NCI-H2081 treated with DMSO at 0.1 percent for 48 hours (cell line): ENCODE data around the gene FAM3D.

Experiments used
- DNase-seq: peaks from one replicate; lab custom pipeline; 2025; lab: John Stamatoyannopoulos, UW

Gene FAM3D

GRCh38 chr3:58654466-58654865 is 12.1 kb downstream of the FAM3D start:
- no peak for DNase-seq

DNA sequence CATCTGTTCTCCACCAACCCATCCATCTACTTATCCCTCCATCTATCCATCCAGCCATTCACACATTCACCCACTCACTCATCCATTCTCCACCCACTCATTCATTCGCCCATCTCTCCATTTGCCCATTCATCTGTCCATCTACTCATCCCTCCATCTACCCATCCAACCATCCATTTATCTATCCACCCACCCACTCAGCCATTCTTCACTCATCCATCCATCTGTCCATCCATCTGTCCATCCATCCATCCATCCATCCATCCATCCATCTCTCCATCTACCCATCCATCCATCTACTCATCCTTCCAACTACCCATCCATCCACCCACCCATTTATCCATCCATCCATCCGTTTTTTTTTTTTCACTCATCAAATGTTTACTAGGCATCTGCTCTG is 13.9 kb downstream of the FAM3D start:
- no peak for DNase-seq

DNA sequence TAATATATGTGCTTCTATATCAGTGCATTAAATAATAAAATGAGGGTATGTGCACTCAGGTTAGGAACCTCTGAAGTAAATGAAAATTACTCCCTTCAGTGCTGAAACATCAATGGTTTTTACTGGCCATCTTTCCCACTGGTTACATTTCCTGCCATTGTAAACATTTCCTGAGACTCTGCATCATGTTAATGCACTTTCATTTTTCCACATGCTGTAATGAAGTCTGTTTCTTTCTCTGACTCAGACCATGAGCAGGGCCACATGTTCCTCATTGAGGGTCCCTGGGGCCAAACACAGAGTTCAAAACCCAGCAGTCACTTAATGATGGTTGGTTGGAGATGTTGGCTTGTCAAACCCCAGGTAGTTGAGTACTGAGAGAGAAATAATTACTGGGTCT is 15.3 kb downstream of the FAM3D start:
- no peak for DNase-seq

GRCh38 chr3:58647381-58648141 is 19.0 kb downstream of the FAM3D start:
- no peak for DNase-seq

DNA sequence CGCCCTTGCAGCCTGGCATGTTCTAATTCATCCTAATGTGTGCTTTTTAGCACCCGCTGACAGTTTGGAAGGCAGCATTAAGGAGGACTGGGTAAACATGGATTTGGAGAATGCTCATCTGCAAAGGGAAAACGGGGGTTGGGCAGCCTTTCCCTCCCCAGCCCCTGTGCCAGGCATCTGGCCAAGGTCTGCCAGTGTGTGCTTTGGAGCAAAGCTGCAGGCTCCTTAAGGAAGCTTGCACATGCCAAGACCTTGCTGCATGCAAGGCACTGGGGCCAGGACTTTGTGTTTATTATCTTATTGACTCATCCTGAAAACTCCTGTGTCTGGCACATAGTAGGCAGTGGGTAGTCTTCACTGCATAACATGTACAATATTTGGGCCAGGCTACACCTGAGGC is 20.1 kb downstream of the FAM3D start:
- no peak for DNase-seq

DNA sequence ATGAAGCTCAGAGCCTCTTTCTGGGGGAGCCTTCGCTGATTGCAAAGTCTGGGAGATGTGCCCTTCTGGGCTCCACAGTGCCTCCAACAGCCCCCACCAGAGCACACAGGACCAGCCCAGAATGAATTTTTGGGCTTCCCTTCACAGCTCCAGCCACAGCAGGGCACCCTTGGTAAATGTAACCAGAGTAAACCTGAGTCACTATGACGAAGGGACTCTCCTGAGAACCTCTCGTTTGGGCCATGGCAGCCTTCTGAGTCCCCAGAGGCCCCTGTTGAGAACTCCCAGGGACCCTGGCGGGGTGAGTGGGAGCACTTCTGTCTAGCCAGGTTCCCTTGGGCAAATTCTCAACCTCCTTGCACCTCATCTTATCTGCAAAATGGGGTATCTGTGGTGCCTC is 20.8 kb downstream of the FAM3D start:
- DNase-seq: no peak

- no peak for DNase-seq
Measured at GRCh38 chr3:58642846-58643245, 23.7 kb downstream of the FAM3D start.

GRCh38 chr3:58640700-58641372 is 25.7 kb downstream of the FAM3D start:
- DNase-seq: no peak

- DNase-seq: no peak
Measured at GRCh38 chr3:58639842-58640241, 26.7 kb downstream of the FAM3D start.

DNA sequence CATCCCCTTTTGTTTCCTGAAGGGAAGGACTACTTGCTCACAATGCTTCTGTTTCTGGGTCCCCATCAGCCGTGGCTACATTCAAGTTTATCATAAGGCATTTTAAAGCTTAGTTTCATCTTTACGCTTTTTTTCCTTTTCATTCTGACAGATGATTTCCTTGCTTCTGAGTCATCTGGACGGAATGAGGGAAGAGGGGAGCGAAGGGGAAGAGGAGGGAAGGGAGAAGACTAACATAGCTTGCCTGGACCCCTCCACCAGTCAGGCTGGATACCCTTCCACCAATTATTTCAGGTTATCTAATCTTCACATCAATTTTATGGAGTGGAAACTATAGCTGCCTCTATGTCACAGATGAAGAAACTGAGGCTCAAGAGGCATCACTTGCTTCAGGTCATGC is 27.6 kb downstream of the FAM3D start:
- DNase-seq: no peak

- DNase-seq: no peak
Measured at GRCh38 chr3:58638591-58638990, 28.0 kb downstream of the FAM3D start.

DNA sequence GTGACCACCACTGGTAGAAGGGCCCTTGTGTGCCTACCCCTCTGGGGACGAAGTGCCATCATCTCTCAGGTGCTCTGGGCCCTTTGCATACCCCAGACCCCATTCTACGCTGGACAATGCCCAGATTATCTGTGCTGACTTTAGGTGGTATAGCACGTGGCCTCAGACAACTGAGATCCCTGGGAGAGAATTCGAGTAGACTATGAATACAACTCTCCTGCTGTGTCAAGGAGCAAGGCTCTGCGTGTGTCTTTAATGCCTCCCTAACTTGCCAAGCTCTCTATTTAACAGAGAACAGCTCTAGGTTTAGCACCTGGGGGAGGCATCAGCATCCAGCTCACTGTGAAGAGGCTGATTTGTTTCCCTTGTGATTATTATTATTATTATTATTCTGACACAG is 29.1 kb downstream of the FAM3D start:
- DNase-seq: no peak

DNA sequence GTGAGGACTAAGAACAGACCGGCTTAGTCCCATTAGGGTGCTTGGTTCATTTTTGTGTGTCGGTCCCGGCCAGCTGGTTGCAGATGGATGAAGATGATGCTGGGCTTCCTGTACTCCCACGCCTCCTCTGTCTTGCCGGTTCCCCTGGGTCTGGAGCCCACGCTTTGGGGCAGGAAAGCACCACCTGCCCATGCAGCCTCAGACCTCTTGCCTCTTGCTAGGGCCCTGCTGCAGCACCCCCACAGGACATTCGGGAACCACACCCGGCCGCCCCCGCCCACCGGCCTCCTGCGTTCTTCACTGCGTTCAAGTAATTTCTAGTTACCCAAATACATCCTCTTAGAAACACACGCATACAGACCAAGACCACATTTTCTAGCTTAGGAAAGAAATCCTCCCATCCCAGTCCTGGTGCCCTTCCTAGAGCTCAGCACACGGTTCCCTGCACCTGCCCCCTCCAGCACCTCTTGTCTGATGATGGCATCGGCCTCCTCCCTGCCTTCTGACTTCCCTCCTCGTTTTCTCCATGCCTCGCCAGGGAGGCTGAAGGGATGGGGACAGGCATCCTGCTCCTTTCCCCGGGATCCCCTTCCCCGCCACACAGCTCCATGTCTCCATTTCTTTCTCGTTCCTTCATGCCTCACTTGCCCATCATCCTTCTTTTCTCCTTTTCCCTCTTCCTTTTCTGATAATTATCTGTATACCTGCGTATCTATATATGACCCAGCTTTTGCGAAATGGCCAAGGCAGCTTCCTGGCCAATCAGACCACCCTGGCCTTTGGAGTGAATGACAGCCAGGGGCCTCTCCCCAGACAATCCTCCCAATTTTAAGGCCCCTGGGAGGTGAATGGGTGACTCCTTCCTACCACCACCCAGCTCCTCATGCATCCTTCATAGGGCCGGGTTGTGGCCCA is 30.9 kb downstream of the FAM3D start:
- DNase-seq: no peak

DNA sequence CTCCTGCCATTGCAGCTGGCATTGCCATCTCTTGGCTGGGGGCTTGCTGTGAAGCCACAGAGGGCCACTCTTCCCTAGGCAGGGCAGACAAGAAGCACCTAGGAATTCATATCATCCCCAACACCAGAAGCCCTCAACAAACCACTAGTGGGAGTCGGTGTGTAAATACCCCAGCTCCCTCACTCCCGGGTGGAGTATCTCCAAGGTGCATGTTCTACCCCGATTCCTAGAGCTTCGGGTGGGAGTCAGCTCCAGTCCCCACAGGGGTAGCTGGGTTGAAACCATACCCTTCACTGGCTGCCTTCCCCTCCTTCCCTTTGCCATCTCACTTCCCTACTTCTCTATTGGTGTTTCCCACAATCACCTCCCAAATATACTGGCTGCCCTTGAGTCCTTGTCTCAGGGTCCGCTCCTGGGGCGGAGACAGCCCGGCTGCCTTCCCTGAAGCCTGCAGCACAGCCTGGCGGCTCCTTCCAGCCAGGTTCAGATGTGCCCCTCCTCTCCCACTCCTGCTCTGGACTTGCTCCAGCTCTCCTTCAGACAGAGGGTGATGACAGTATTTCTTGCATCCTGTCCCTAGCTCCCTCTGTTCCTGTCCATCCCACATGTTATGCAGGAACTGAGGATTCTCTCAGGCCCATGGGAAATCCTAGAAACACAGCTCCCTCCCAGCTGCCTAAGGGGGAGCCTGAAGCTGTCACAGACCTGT is 33.3 kb downstream of the FAM3D start:
- no peak for DNase-seq

- DNase-seq: no peak
Measured at GRCh38 chr3:58631742-58632141, 34.8 kb downstream of the FAM3D start.

GRCh38 chr3:58630710-58631092 is 35.9 kb downstream of the FAM3D start:
- no peak for DNase-seq

GRCh38 chr3:58630076-58630709 is 36.4 kb downstream of the FAM3D start:
- no peak for DNase-seq

DNA sequence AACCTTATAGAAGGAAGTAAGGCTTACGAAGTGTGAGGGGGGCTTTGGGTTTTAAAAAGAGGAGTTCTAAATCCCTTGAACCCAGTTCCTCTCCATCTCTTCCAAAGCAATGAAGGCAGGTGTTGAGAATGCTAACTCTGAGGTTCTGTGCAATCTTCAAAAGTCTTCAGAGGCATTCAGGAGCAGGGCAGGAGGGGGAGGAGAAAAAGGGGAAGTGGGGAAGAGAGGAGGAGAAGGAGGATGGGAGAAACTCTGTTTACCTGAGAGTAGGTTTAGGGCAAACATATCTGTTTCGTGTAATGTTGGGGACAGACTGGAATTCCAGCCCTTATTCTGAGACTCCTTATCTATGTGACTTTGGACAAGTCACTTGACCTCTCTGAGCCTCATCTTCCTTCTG is 36.9 kb downstream of the FAM3D start:
- no peak for DNase-seq

GRCh38 chr3:58628823-58629562 is 37.6 kb downstream of the FAM3D start:
- no peak for DNase-seq

DNA sequence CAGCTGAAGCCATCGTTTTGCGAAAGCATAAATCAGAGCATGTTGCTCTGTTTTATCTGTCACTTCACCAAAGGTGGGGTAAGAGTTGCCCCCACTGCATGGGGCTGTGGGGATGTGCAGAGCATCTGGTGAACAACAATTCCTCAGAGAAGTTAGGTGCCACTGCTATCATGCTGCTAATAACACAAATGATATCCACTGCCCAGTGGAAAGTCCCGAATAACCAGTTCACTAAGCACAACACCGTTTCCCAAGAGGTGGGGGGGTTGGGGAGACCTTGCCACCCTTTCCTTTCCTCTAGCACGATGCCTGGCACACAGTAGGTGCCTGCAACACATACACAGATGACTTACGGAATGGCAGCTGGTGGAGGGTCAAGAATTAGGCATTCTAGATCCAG is 38.6 kb downstream of the FAM3D start:
- no peak for DNase-seq

DNA sequence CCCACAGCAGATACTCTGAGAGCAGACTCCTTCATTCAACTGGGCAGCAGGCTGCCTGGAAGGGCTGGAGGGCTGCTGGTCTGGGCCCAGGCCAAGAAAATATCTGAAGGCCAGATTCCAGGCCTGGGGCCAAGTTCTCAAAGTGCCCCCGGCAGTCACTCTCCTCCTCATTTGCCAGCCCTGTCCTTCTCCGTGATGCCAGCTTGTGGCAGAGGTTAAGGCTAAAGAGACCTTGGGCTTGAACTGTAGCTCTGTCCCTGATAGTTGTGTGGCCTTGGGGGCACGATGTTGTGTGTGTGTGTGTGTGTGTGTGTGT is 39.0 kb downstream of the FAM3D start:
- DNase-seq: no peak
